SIG-M5 treated with dmso at 0.1 percent for 504 hours (cell line): ENCODE results near the gene VCX2.
"Not testable (repeated sequence)": the region's sequence is repeated elsewhere in the genome, so short reads cannot be mapped to it uniquely, and the experiment has no call there.

Source experiments
- DNase-seq: peaks from one replicate; lab custom pipeline; 2025; ENCODE audit not compliant: unreplicated experiment; lab: John Stamatoyannopoulos, UW

VCX2 gene

DNA sequence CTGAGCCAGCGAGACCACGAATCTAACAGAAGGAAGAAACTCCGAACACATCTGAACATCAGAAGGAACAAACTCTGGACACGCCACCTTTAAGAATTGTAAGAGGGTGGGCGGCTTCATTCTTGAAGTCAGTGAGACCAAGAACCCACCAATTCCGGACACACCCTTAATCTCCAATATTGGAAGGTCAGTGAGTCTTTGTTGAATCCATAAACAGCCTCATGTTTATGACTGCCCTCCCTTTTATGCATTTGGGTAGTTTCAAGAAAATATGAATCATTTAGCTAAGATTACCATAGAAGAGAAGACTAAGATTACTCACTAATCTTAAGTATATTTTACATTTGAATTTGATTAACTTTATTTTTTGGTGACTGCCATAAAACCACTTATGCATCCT is 48.5 kb downstream of the VCX2 start:
- no peak for DNase-seq

DNA sequence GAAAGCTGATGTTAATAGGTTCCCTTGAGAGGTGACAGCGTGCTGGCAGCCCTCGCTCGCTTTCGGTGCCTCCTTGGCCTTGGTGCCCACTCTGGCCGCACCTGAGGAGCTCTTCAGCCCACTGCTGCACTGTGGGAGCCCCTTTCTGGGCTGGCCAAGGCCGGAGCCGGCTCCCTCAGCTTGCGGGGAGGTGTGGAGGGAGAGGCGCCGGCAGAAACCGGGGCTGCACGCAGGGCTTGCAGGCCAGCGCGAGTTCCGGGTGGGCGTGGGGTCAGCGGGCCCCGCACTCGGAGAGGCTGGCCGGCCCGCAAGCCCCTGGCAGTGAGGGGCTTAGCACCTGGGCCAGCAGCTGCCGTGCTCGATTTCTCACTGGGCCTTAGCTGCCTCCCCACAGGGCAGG is 49.7 kb downstream of the VCX2 start:
- not testable (repeated sequence) for DNase-seq
